RWPE2 (cell line): Measurements from ENCODE around the gene LRRK1.

Source experiments
- ATAC-seq: fragments of 200-7000 bp; cut with Tn5 transposase; 3 replicates; pipeline ENCODE4 v1.9.1; 2021; ENCODE audit warnings: low read depth
- DNase-seq: peaks from one replicate; pipeline ENCODE4 v3.0.0-alpha.2; 2020; ENCODE audit warnings: low spot score
- H3K27ac ChIP-seq: fragments of 450-650 bp; 2 replicates; pipeline ENCODE4 v1.5.1; 2017; ENCODE audit warnings: mild to moderate bottlenecking; ENCODE audit not compliant: poor library complexity, severe bottlenecking
- H3K27me3 ChIP-seq: fragments of 250-450 bp; sonication (Bioruptor Pico); 2 replicates; pipeline ENCODE4 v1.5.1; 2021; ENCODE audit warnings: mild to moderate bottlenecking, moderate library complexity; ENCODE audit not compliant: insufficient read depth, poor library complexity, severe bottlenecking
- H3K36me3 ChIP-seq: fragments of 250-450 bp; sonication (Bioruptor Pico); 2 replicates; pipeline ENCODE4 v1.5.1; 2020; ENCODE audit warnings: low read depth, mild to moderate bottlenecking, moderate library complexity
- H3K4me1 ChIP-seq: fragments of 250-450 bp; sonication (Bioruptor Pico); 2 replicates; pipeline ENCODE4 v1.5.1; 2021; ENCODE audit warnings: mild to moderate bottlenecking, moderate library complexity; ENCODE audit not compliant: insufficient read depth, poor library complexity, severe bottlenecking
- H3K4me3 ChIP-seq: fragments of 250-450 bp; sonication (Bioruptor Pico); 2 replicates; pipeline ENCODE4 v1.5.1; 2021; ENCODE audit warnings: mild to moderate bottlenecking, moderate library complexity; ENCODE audit not compliant: severe bottlenecking
- H3K9me3 ChIP-seq: fragments of 250-450 bp; sonication (Bioruptor Pico); 2 replicates; pipeline ENCODE4 v1.5.1; 2021; ENCODE audit warnings: mild to moderate bottlenecking, moderate library complexity; ENCODE audit not compliant: severe bottlenecking
- TF ChIP-seq, protein P1 (sequence below): fragments of 450-650 bp; IDR thresholded peaks from one replicate; pipeline ENCODE4 v1.5.1; 2017; ENCODE audit warnings: mild to moderate bottlenecking, moderate library complexity; ENCODE audit not compliant: poor library complexity, severe bottlenecking

LRRK1 gene

GRCh38 chr15:101089579-101090427, 170.6 kb downstream of the LRRK1 start:
- TF ChIP-seq, protein P1, sequence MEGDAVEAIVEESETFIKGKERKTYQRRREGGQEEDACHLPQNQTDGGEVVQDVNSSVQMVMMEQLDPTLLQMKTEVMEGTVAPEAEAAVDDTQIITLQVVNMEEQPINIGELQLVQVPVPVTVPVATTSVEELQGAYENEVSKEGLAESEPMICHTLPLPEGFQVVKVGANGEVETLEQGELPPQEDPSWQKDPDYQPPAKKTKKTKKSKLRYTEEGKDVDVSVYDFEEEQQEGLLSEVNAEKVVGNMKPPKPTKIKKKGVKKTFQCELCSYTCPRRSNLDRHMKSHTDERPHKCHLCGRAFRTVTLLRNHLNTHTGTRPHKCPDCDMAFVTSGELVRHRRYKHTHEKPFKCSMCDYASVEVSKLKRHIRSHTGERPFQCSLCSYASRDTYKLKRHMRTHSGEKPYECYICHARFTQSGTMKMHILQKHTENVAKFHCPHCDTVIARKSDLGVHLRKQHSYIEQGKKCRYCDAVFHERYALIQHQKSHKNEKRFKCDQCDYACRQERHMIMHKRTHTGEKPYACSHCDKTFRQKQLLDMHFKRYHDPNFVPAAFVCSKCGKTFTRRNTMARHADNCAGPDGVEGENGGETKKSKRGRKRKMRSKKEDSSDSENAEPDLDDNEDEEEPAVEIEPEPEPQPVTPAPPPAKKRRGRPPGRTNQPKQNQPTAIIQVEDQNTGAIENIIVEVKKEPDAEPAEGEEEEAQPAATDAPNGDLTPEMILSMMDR: no peak
- no peak for ATAC-seq
- Histone ChIP-seq H3K27ac (no peak overlapping the region), H3K36me3 (no peaks in the 10 kb centered on the region), H3K4me3 (no peak overlapping the region), H3K27me3 (no peaks in the 10 kb centered on the region), H3K9me3 (no peaks in the 10 kb centered on the region), H3K4me1 (no peaks in the 10 kb centered on the region)
- DNase-seq: peak; percentile 51

GRCh38 chr15:101090428-101090790, 171.3 kb downstream of the LRRK1 start:
- Histone ChIP-seq H3K27me3 (no peaks in the 10 kb centered on the region), H3K9me3 (no peaks in the 10 kb centered on the region), H3K4me3 (no peak overlapping the region), H3K36me3 (no peaks in the 10 kb centered on the region), H3K4me1 (no peaks in the 10 kb centered on the region), H3K27ac (no peak overlapping the region)
- ATAC-seq (no peak), DNase-seq (peak; percentile 33)
- TF ChIP-seq, protein P1: no peak

GRCh38 chr15:101091080-101092017, 172.2 kb downstream of the LRRK1 start:
- Histone ChIP-seq H3K4me1 (no peaks in the 10 kb centered on the region), H3K27ac (no peak overlapping the region), H3K4me3 (no peak overlapping the region), H3K9me3 (no peaks in the 10 kb centered on the region), H3K27me3 (no peaks in the 10 kb centered on the region), H3K36me3 (no peaks in the 10 kb centered on the region)
- ATAC-seq: no peak
- DNase-seq: peak; percentile 69
- TF ChIP-seq, protein P1: no peak

DNA sequence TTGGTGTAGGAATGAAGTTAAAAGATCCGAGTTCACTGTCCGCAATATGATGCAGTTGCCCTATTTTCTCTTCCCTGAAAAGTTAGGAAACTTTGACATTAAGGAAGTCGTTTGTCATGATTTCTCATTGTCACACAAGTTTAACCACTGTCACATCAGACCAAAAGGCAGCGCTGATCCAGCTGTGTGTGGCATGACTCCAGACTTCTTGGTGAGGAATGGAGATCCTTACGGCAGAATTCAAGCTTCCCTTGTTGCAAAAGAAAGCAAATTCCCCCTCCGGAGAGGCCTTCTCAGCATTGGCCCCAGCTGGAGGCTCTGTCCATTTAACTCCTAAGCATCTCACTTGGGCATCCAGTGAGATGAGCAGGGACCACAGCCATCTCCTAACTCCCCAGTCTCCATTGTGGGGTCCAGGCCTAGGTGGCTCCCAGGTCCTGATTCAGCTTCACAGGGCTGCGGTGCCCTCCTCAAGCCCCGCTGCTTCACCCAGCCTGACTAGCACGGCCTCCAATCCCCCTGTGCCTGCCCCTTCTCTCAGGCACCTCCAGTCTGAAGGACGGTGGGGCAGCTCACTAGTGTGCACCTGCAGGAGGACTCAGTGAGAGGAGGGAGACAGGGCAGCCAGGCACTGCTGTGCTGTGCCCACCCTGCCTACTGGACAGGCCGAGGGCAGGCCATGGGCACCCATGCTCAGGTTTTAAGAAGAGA, 173.2 kb downstream of the LRRK1 start:
- H3K27me3 ChIP-seq: no peaks in the 10 kb centered on the region
- no peaks in the 10 kb centered on the region for H3K36me3 ChIP-seq
- no peak for ATAC-seq
- no peaks in the 10 kb centered on the region for H3K4me1 ChIP-seq
- no peaks in the 10 kb centered on the region for H3K9me3 ChIP-seq
- DNase-seq: peak; percentile 69
- H3K27ac ChIP-seq: no peak overlapping the region
- TF ChIP-seq, protein P1: no peak
- H3K4me3 ChIP-seq: no peak overlapping the region
